Activated naive CD4-positive, alpha-beta T cell (primary cell): ENCODE measurements around the gene ITGAV.

ENCODE experiments used
- DNase-seq, 4 experiments: peaks; one replicate each; lab custom pipeline; 2025; lab: John Stamatoyannopoulos, UW

The ITGAV gene

DNA sequence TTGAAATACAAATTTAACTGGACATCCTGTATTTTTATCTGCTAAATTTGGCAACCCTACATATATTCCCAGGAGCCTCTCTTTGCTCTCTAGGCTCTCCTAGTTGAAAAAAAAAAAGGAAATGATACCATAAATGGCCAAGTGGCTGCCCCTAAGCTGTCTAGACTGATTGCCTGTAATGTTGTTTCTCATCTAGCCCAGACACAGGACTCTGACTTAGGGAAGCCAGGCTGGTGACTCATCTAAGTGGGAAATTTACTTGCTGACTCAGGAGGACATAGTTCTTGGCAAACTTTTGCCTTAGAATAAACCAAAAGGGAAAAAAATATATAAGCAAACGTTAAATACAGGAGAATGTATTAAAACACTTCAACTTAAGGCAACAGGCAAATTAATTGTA, 14.6 kb upstream of the ITGAV start:
- no peak for DNase-seq

DNA sequence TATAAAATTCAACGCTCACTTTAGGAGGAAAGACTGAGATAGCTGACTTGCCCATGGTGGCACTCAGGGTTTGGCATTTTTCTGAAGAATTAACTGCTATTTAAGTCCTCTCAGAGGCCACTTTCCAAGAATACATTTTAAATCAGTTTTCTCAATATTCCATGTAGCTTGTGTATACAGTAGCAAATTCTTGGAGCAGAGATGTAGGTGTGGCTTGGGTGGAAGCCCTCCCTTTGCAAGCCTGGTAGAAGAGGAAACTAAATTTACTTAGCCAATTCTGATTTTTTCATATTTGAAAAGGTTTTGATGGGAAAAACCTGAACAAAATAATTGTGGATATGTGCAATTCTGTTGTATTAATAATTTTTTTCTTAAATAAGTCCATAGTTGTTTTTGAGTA, 14.0 kb upstream of the ITGAV start:
- DNase-seq: no peak

DNA sequence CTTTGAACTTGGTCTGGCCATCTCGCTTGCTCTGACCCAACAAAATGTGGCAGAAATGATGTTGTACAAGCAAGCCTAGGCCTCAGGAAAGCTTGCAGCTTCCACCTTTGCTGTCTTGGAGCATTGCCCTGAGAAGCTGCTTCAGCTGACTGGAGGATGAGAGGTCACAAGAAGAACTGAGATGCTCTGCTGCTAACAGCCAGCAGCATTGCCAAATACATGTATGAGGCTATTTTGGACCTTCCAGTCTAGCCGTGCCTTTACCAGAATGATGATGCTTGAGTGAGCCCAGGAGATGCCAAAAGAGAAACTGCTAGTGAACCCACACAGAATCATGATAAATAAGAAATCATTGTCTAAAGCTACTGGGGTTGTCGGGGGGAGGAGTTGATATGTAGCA, 13.2 kb upstream of the ITGAV start:
- no peak for DNase-seq

DNA sequence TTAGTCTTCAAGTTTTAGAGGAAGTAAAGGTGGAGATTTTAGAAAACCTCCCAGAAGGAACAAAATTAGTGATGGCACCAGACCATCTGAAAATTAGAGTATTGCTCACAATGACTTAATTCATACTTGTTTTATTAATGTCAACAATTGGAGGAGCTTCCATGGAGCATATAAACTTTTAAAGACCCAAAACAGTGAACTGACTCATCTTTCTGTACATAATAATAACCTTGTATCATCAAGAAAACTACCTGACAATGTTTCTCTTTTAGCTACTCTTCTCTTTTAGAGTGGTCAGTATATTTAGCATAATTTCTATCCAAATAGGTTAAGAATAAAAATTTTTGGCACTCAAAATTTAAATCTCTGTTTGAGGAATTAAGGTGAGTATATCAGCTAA, 7.2 kb upstream of the ITGAV start:
- no peak for DNase-seq

DNA sequence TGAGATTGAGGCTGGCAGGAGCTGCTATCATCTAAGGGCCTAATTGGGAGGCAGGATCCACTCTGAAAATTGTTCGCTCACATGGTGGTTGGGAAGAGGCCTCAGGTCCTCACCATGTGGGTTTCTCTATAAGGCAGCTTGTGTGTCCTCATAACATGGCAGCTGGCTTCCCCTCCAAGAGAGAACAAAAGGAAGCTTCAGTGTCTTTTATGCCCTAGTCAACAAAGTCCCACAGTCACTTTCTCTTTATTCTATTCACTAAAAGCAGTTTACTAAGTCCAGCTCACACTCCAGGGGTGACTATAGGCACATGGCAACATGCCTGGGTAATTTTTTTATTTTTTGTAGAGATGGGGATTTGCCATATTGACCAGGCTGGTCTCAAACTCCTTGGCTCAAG, 5.8 kb upstream of the ITGAV start:
- no peak for DNase-seq

DNA sequence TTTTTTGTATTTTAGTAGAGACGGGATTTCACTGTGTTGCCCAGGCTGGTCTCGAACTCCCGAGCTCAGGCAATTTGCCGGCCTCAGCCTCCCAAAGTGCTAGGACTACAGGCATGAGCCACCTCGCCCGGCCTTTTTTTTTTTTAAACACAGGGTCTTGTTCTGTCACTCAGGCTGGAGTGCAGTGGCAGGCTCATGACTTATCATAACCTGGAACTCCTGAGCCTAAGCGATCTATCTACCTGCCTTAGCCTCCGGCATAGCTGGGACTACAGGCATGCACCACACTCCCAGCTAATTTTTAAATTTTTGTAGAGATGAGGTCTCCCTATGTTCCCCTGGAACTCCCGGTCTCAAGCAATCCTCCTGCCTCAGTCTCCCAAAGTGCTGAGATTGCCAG, 1.4 kb upstream of the ITGAV start:
- DNase-seq: no peak

DNA sequence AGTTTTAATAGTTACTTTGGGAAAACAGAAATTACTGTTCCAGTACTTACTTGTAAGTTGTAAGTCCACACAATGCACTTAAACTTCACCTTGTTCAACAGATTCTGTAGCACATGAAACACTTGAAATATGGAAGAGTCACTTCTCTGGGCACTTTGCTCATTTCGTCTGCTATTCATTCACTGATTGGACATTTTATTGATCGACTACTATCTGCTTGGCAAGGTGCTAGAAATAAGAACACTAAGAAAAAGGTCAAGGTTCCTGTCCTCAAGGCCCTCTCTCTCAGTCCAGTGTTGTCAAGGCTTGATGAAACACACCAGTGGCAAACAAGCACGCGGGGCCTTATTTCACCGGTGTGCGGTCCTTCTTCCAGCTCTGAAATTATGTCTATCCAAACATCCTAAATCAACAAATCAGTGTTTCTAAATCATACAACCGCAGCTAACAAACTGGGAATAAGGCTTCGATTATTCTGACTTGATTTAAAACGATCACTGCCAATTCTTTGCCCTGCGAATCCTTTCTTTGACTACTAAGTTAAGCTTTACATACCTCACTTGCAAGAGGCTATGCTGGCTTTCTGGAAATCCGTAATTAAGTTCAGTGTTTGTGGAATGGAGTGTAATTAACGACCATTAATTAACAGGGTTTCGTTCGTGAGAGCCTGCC, 780 bp upstream of the ITGAV start:
- no peak for DNase-seq

DNA sequence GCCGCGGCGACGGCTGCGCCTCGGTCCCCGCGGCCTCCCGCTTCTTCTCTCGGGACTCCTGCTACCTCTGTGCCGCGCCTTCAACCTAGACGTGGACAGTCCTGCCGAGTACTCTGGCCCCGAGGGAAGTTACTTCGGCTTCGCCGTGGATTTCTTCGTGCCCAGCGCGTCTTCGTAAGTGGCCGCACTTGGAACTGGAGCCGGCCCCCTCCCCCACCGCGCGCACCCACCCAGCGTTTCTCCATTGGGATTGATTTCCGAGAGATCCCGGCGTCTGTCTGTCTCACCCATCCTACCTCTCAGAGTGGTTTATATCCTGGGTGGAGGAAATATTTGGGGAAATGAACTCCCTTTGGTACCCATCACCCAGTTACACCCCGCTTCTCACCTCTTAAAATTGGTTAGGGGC, 498 bp downstream of the ITGAV start:
- DNase-seq: no peak

DNA sequence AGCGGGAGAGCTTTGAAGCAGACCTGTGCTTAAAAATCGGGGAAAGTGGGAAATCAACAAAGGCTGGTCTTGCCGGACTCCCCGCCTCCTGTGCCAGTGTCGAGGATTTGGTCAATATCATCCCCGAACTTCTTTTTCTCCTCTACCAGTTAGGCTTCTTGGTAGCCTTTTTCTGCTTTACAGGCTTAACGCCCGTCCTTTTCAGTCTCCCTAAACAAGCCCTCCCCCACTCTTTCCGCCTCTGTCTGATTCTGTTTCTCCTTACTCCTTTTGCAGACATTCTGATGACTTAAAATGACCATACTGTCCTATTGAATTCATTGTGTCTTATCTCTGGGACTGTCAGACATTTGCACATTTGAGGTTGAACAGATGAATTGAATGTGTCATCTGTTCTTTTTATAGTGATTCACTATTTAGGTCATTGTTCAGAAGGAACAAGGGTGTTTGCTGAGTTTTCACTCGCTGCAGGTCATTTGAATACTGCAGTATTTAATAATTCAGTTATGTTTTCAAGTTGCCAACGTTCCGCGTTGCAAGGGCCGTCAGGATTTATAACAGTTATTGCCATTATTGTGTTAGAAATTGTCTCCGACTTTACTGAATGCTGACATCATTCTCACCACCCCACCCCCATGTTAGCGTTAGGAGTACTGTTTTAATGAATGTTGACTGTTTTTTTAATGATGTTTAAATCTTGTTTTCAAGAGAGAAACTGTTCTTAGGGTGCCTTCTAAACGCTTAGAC, 1.1 kb downstream of the ITGAV start:
- DNase-seq: no peak

DNA sequence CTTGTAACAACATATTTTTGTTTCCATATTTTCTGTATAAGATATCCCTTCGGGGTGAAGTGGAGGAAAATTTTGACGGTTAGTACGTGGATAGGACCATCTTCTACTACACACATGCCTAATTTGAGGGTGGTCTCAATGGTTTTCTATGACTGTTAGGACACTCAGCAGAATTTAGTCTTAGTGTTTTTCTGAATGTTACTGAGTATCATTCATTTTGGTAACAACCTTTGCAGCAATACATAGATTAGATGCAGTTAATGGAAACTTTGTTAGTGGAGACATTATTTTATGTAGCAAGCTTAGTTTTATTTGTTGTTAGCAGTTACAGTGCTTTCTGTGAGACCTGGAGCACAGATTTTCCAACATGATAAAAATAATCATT, 1.6 kb downstream of the ITGAV start:
- no peak for DNase-seq

DNA sequence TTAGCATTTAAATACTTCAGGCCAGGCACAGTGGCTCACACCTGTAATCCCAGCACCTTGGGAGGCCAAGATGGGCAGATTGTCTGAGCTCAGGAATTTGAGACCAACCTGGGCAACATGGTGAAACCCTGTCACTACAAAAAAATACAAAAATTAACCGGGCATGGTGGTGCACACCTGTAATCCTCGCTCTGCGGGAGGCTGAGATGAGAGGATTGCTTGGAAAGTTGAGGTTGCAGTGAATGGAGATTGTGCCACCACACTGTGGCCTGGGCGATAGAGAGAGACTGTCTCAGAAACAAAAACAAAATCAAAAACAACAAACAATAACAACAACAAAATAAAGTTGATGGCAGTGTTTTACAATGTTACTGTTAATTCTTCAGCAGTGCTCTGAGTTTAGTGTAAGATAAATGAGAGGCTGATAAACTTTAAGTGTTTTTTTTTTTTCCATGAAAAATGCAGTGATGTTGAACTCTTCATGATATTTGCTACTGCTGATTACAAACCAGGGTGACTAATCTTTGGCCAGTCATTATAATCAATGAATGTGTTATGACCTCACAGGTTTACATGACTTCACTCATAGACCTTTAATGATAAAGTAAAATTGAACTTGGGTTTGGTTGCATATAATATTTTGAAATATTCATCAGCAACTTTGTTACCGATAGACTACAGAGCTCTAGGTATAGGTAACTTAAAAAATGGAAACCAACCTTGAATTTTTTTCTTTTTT, 2.5 kb downstream of the ITGAV start:
- no peak for DNase-seq

DNA sequence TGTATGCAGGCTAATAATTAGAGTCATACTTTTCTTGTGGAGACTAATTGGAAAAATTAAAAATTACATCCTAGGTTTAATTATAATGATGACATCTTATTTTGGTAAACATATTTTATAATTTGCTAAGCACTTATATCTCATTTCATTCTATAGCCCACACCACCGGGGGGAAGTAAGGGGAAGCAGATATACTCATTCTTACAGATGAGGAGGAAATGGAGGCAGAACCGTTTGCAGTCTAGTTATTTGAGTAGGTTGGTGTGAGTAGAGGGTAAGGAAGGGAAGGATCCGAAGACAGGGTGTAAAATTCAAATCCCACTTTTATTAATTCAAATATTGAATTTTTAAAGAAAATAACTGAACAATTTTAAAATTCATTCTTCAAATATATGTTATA, 3.7 kb downstream of the ITGAV start:
- no peak for DNase-seq

DNA sequence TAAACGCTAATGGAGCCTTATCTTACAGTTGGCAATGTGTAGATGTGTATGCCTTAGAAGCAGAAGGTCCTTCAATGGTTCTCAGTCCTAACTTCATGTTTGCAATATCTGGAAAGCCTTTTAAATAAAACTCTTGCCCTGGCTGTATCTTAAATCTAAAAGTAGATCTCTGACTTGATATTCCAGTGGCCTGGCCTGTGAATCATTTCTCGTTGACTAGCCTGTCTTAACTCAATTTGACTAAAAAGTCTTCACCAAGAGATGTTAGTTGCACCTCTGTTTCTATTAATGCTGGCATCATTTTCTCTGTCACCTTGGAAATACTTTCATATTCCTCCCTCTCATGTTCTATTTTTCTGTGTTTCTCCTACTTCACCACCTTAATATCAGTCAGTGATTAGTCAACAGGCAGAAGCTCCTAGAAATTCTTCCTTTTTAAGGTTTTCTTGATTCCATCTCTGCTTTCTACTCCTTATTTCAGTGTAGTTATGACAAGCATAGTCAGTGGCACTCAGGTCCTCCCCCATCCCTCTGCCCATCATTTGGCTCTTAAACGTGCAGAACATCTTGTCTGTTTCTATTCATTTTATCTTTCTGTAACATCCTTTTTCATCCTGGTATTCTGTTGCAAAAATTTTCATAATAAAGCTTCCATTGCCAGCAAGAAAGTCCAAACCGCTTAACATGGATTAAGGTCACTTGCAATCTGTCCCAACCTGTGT, 4.3 kb downstream of the ITGAV start:
- no peak for DNase-seq

DNA sequence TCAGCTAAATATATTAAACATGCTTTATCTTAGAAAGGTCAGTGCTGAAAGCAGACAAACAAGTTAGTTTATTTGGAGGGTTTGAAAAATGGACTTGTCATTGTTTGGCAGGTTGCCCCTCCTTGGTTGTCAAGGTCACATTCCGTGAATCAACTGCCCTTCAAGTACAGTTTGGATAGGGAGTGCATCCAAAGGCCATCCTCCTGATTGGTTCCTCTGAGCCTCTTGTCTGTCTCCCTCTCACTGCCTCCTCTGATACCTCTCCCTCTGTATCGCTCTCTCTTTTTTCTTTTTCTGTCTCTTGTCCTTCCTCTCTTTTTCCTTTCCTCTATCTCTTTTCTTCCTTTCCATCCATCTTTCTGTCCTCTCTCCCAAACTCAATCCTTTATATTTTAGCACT, 5.4 kb downstream of the ITGAV start:
- DNase-seq: no peak

DNA sequence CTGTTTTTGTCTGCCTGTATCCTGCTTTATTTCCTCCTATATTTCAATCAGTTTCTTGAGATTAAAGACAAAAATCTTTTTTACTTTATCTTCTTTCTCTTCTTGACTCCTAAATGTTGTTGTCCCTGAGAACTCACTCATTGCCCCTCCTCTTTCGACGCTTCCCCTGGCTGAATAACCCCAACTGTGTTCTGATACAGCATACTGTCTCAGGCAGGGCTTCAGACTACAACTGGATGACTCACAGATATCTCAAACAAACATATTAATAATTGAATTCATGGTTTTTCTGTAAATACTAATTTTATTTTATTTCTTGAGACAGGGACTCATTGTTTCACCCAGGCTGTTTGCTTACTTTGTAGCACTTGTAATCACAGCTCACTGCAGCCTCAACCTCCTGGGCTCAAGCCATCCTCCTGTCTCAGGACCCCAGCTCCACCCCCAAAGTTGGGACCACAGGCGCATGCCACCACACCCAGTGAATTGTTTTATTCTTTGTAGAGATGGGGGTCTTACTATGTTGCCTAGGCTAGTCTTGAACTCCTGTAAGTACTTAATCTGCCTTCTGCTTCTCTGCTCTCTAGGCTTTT, 9.4 kb downstream of the ITGAV start:
- DNase-seq: no peak

DNA sequence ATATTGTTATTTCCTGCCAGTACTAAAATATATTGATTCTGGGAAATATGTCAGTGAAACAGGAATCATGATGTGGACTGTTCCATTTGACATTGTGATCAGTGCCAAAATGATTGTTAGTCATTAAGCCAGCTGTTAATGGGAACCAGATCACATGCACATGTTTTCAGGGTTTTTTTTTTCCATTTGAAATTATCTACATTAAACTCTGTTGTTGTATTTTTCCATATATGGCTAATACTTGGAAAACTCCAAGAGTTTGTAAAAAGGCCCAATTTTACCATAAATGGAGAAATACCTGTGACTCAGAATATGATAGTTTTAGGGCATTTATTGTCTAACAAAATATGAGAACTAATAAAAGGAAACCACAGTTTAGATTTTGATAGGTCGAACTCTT, 13.4 kb downstream of the ITGAV start:
- no peak for DNase-seq

DNA sequence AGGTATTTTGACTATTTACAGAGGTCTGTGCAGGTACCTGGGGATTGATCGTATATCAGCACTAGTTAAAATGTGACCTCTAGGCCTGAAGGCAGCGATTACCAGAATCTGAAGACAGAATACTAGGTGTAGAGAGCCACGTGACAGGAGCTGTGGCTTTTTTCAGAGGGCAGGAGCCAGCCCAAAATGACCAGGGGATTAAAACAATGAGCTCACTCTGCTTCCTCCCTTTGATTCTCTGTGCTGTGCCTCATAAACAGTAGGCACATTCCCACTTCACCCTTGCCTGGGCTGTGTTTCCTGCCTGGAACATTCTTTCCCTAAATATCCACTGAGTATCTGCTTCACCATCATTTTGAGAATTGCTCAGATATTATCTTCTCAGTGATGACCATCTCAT, 15.2 kb downstream of the ITGAV start:
- DNase-seq: no peak

DNA sequence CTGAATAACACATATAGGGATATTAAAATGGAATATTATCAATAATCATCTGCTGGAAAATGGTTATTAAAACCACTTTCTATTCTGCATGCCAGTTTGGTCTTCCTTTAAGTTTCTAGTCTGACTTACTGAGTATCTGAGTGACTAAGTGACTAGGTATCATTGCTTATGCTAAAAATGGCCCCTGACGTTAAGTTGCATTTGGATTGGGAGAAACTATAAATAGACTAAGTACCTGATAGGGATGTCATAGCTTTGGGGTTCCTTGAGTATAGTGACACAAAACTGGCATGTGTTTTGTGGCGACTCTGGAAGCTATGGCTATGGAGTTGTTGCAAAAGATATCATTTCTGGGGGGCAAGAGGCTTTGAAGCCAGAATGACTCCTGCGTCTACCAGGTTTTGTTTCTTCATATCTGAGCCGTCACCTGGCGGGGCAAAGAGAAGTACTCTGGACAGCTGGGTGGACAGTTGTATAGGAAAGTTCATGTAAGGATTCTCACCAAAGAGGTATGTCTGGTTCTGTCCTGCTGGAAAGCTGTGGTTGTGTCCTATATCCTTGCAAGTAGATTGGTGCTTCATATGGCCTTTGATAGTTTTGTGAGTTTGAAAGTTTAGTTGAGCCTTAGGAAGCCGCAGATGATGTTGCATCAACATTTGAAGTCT, 17.9 kb downstream of the ITGAV start:
- DNase-seq: no peak

DNA sequence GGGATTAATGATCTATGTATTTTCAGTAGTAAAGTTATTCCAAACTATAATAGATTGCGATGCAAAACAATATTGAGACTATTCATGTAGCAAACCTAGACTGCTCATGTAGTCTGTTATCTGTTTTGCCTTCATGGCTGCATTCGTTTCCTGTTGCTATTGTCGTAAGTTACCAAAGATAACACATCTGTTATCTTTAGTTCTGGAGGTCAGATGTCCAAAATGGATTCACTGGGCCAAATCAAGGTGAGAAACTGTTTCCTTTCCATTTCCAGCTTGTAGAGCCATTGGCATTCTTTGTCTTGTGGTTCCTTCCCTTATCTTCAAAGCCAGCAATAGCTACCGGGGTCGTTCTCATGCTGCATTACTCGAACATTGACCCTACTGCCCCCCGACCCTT, 20.9 kb downstream of the ITGAV start:
- no peak for DNase-seq

DNA sequence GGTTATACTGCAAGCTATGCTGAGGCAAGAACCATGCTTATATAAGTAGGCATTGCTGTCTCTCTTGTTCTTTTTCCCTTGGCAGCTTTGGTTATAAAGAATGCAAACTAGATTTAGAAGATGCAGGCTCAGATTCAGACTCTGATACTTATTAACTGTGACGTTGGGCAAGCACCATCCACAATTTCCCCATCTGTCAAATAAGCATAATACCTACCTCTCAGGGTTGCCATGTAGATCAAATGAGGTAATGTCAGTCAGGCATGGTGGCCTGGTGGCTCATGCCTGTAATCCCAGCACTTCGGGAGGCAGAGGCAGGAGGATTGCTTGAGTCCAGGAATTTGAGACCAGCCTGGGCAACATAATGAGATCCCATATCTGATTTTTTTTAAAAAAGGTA, 21.7 kb downstream of the ITGAV start:
- DNase-seq: no peak

DNA sequence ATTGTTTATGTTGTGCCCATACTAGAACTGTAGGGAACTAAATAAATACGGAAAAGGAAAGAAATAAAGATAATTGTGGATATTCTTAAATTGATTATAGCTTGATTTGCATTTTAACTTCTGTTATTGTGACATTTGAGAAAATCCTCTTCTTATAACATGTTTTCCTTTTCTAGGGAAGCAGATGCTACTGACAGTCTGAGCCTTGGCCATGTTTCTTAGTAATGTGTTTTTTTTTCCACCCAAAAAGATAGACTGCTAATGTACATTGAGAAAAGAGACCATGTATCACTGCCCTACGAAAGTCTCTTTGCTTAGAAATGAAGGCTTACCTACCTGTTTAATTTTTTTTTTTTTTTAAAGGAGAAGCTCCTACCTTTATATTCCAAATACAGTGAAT, 22.2 kb downstream of the ITGAV start:
- no peak for DNase-seq
